OCI-LY1 (cell line): Measurements from ENCODE around the gene POLR3H.

Experiments used
- EZH2 ChIP-seq: fragments of 200-600 bp; sonication (generic), shearing (Covaris generic); IDR thresholded peaks from 2 replicates; pipeline ENCODE4 v1.8.0; 2017; ENCODE audit warnings: borderline replicate concordance, mixed run types, mild to moderate bottlenecking, antibody characterized with exemption, low read length, moderate library complexity, mixed read lengths
- TF ChIP-seq, protein P1 (sequence below): fragments of 200-600 bp; sonication (generic), shearing (Covaris generic); IDR thresholded peaks from 2 replicates; pipeline ENCODE4 v1.5.1; 2017; ENCODE audit warnings: mild to moderate bottlenecking, antibody characterized with exemption, low read length, moderate library complexity, mixed read lengths

DNA sequence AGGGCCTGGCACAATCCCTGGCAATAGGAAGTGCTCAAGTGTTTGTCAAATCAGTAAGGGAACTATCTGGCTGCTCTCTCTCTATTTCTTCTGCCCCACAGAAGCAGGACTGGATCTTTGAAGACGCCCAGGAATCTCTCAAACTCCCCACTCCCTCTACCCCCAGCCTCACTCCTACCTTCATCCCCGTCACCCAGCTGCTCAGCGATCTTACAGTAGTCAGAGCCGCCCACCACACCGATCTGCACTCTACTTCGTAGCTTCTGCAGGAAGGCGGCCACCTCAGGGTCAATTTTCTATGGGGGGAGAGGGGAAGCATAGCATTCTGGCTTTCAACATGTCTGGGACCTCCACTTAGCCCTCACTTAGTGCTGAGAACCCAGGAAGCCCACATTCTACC, 41.6 kb upstream of the POLR3H start:
- TF ChIP-seq, protein P1, sequence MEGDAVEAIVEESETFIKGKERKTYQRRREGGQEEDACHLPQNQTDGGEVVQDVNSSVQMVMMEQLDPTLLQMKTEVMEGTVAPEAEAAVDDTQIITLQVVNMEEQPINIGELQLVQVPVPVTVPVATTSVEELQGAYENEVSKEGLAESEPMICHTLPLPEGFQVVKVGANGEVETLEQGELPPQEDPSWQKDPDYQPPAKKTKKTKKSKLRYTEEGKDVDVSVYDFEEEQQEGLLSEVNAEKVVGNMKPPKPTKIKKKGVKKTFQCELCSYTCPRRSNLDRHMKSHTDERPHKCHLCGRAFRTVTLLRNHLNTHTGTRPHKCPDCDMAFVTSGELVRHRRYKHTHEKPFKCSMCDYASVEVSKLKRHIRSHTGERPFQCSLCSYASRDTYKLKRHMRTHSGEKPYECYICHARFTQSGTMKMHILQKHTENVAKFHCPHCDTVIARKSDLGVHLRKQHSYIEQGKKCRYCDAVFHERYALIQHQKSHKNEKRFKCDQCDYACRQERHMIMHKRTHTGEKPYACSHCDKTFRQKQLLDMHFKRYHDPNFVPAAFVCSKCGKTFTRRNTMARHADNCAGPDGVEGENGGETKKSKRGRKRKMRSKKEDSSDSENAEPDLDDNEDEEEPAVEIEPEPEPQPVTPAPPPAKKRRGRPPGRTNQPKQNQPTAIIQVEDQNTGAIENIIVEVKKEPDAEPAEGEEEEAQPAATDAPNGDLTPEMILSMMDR, result no peak
- no peak for TF ChIP-seq EZH2
